ENCODE results near the gene PLXNA3.

The PLXNA3 gene

GRCh38 chrX:154458116-154458953 lies at the start of gene PLXNA3:
TSS of gene PLXNA3 (plus strand) at chrX:154458281. CDS start at chrX:154460184, 1,903 bp downstream.
- DNase-seq = peak; percentile 29

GRCh38 chrX:154408659-154409221 lies 49.3 kb upstream of the PLXNA3 start:
- DNase-seq = no peak

DNA sequence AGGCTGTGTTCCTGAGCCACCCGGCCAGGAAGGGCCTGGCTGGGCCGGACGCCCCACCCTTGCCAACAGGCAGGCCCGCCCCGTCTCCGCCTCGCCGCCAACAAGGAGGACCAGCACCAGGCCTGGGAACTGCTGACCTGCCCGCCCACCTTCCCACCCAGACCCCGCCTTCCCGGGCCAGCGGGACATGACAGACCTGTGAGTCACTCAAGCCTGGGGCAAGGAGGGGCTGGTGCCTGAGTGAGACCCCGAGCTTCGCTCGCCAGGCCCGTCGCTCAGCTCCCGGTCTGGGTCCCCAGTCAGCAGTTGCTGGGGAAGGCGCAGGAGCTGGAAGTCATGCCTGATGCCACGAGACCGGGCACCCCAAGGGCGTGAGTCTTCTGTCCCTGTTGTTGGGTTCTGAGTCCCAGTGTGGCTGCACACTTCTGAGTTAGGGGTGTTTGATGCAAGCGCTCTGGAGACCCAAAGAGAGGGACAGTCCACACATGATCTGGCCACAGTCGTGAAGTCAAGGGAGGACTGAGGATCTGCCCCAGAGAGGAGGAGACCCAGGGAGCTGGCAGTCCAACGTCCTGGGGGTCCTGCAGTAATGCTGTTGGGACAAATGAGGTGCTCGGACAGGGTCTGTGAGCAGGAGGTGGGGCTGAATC lies 48.7 kb upstream of the PLXNA3 start, which contains the start of gene DNASE1L1:
Gene DNASE1L1 (minus strand): TSS at position 33 of the 650 bp plus-strand sequence. CDS start 3,686 bp downstream, outside the sequence.
- DNase-seq = peak; percentile 93

- peak; percentile 42 for DNase-seq
Observed at GRCh38 chrX:154411981-154412340, 46.1 kb upstream of the PLXNA3 start.

GRCh38 chrX:154412468-154412867 lies 45.6 kb upstream of the PLXNA3 start:
- DNase-seq = no peak

DNA sequence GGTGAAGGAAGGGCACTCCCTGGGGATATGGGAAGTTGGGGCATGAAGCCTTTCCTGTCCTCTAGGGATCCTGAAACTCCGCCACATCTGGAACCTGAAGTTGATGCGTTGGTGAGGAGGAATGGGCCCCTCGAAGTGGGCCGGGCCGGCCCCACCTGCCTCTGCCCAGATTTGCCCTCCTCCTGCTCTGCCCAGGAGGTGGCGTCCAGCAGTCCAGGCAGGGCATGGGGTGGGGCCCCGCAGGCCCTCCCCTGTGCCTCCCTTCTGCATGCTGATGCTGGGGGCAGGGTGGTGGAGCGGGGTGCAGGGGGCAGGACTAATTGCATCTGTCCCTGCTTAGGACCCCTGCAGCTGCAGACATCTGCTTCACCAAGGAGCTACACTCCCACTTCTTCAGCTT lies 44.9 kb upstream of the PLXNA3 start:
- no peak for DNase-seq

DNA sequence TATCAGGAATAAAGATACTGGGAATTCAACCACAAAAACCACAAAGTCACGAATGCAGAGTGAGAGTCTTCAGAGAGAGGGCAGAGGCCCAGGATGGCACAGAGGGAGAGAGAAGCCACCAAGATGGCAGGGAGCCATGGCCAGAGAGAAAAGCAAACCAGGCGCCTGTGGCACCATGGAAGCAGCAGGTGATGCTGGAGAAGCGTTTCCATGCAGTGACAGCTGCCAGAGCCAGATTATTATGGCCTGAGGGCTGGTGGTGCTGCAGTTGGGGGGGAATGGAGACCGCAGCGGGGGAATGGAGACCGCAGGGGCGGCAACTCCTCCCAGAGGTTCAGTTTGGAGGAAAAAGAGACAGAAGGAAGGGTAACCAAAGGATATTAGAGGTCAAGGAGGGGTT lies 40.9 kb upstream of the PLXNA3 start:
- DNase-seq = no peak

GRCh38 chrX:154419189-154419588 lies 38.9 kb upstream of the PLXNA3 start:
- no peak for DNase-seq

- no peak for DNase-seq
Observed at GRCh38 chrX:154419688-154420401, 38.2 kb upstream of the PLXNA3 start.

DNA sequence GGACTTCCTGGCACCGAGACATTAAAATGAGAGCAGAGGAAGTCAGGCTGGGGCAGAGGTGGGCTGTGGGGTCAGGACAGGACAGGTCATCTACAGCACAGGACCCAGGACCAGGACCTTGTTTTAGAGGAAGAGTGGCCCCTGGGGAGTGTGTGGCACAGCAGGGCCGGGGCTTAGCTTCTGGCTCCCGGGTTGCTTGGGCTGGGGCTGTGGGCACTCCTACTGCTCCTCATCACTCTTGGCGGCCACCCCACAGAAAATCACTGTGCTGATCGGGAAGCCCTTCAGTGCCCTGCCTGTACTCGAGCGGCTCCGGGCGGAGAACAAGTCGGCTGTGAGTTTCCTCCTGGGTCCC lies 37.7 kb upstream of the PLXNA3 start:
- no peak for DNase-seq

DNA sequence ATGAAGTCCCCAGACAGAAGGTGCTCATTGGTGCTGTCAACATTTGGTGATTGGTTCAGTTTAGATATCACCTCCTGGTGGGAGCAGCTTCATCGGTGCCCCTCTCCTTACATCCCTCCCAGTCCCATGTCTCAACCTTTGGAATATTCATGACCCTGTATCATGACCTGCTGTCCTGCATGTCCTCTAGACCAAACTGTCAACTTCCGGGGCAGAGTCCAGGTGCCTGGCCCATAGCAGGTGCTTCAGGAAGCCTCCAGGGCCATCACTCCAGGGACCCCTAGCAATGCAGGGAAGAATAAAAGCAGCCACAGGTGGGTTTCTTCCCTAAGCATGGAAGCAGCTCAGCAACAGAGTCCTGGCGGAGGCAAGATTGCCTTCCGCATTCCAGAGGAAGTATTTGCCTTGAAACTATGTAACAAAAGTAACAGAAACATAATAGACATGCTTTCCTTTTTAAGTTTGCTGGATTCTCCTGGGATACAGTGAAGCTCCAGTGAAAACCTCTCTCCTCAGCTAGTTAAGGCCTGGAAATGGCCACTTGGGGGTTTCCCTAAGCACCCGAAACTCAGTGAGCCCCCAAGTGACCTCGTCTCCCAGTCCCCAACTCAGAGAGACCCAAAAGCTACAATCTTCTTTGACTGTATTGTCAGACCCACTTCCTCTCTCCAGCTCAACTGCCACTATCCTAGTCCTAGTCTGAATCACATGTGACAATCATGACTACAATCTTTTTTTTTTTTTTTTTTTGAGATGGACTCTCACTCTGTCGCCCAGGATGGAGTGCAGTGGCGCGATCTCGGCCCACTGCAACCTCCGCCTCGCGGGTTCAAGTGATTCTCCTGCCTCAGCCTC lies 30.9 kb upstream of the PLXNA3 start:
- DNase-seq = no peak

- DNase-seq = peak; percentile 92
Observed at GRCh38 chrX:154428176-154429171, 29.6 kb upstream of the PLXNA3 start, which contains the start of gene ATP6AP1. TSS of gene ATP6AP1 (plus strand) at chrX:154428677. CDS start at chrX:154428693, 16 bp downstream.

DNA sequence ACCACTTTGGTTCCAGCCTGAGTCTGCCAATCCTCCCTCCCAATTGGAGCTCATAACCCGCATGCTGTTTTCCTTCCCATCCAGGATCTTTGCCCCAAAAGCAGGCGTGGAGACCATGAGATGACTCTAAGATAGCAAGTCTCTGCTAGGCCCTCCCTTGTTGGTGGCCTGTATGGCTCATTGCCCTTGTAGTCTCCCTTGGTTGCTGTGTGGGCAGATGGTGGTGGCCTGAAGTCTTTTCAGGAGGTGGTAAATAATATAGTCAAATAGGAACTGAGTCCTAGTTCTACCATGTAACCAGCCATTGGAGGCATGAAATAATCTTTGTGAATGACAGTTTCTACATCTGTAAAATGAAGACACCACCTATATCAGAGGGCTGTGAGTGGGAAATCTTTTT lies 28.4 kb upstream of the PLXNA3 start:
- no peak for DNase-seq

GRCh38 chrX:154430479-154430878 lies 27.6 kb upstream of the PLXNA3 start:
- DNase-seq = no peak

DNA sequence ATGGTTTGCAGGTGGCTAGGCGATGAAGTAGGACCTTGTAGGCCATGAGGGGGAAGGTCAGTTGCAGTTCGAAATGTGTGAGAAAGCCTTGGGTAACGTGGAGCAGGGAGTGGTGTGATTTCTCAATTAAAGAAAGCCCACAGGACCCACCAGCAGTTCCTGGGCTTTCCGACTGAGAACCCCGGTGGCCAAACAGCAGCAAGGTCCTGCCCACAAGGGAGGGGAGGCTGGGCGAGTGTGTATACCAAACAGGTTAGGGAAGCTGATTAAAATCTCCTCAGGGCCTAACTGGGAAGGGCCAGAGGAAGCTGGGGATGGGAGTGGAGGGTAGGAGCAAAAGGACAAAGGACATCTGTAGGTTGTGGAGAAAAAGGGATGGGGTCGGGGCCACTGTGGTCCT lies 27.2 kb upstream of the PLXNA3 start:
- no peak for DNase-seq

DNA sequence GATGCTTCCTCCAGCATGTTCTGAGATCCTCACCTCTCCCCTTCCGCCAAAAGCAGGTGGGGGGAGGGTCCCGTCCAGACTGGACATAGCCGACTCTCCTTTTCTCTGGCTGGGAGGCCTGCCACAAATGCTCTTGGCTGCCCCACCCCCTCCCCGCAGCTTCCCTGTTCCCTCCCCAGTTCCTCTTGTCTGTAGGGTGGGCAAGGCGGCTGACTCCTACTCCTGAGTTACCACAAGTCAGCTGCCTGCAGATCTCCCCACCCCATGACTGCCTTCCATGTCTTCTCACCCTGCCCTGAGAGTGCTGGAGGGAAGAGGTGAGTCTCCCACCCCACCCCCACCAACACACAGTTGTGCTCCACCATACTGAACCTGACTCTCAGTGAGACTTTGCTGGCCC lies 26.7 kb upstream of the PLXNA3 start:
- no peak for DNase-seq

GRCh38 chrX:154432210-154432609 lies 25.9 kb upstream of the PLXNA3 start:
- no peak for DNase-seq

DNA sequence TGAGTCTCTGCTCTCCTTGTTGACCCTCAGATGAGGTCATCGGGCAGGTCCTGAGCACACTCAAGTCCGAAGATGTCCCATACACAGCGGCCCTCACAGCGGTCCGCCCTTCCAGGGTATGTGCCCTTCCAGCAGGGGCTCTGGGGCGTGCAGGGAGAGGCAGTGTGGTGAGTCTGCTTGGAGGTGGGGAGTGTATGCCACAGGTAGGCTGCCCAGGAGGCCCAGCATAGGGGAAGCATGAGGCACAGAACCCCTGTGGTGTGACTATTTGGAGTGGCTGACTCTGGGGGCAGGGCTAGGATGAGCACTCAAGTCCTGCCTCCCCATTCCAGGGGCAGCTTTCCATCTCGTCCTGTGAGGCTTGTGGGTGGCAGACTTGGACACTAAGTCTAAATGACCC lies 24.5 kb upstream of the PLXNA3 start:
- no peak for DNase-seq

DNA sequence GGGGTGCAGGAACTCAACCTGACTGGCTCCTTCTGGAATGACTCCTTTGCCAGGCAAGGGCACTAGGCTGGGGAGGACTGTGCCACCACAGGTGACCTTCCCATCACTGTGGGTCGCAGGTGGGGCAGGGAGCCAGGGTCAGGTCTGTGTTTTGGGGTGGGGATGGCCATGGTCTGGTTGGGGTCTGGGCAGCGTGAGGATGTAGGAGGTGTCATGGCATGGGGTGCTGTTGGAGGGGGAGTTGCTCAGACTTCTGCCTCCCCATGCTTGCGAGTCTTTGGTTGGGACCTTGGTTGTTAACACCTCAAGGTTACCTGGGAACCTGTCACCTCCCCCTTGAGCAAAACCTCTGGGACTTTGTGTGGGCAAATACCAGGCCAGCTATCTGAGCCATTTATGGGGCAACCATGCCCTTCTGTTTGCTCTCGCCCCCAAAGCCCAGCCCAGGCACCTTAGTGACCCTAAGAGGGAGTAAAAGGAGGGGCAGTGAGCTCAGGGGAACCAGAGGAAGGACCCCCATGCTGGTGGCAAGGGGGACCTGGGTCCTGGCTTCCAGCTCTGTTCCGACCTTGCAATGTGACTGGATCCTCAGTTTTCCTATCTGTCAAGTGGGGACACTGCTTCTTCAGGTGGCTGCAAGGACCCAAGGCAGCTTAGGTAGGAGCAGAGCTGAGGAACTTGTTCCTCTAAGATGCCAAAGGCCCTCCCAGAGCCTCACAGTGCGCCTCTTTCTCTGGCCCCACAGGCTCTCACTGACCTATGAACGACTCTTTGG lies 23.5 kb upstream of the PLXNA3 start:
- no peak for DNase-seq

DNA sequence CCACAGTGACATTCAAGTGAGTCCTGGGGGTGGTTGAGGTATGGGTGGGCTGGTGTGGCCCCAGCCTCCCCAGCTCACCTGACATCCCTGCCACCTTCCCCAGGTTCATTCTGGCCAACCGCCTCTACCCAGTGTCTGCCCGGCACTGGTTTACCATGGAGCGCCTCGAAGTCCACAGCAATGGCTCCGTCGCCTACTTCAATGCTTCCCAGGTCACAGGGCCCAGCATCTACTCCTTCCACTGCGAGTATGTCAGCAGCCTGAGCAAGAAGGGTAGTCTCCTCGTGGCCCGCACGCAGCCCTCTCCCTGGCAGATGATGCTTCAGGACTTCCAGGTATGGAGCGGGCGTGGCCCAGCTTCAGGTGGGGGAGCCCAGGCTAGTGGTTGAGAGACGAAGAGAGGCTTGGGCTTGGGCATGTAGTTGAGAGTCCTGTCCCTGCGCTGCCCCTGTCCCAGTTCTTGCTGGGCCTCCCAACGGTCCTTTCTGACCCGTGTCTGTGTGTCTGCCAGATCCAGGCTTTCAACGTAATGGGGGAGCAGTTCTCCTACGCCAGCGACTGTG lies 22.8 kb upstream of the PLXNA3 start:
- DNase-seq = no peak
